NB4 (cell line): ENCODE data around the gene FAM161B.

ENCODE experiments used
- CTCF ChIP-seq: IDR thresholded peaks from one replicate; pipeline ENCODE4 v1.5.1; 2012; ENCODE audit warnings: low read depth, low read length
- POLR2A ChIP-seq: IDR thresholded peaks from 2 replicates; pipeline ENCODE4 v1.6.1; 2011; ENCODE audit warnings: mild to moderate bottlenecking; ENCODE audit not compliant: insufficient read length; ENCODE audit errors: extremely low read depth
- TF ChIP-seq, protein P1 (sequence below): IDR thresholded peaks from 2 replicates; pipeline ENCODE4 v1.6.1; 2011; ENCODE audit warnings: low read depth, low read length

- TF ChIP-seq POLR2A (no peak), CTCF (no peak)
- TF ChIP-seq, protein P1, sequence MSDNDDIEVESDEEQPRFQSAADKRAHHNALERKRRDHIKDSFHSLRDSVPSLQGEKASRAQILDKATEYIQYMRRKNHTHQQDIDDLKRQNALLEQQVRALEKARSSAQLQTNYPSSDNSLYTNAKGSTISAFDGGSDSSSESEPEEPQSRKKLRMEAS: no peak
Measured at GRCh38 chr14:73973497-73973896, 23.6 kb upstream of the FAM161B start.
